Aorta (tissue), 5 donors: ENCODE data around the gene PHETA1. TPM values are rescaled to one million over a fixed set of nuclear protein-coding genes. Genes with fewer than 3 reads are reported as not detected.

Experiments
- ATAC-seq: fragments of 200-7000 bp; cut with Tn5 transposase; one replicate; pipeline ENCODE4 v1.9.1; 2022; ENCODE audit warnings: moderate library complexity; ENCODE audit not compliant: low FRiP score
- DNase-seq, 2 donors: peaks; one replicate each; pipeline ENCODE4 v3.0.0-alpha.2; 2020
- H3K27ac ChIP-seq, 2 donors: one replicate each; pipeline ENCODE4 v1.5.1; 2013; ENCODE audit warnings: low read length in 2 of 2, mild to moderate bottlenecking in 2 of 2, moderate library complexity in 2 of 2, control low read depth in 1 of 2, inconsistent platforms in 1 of 2, low read depth in 1 of 2
- H3K27me3 ChIP-seq, 2 donors: one replicate each; pipeline ENCODE4 v1.6.1; 2013; ENCODE audit warnings: control low read depth in 1 of 2, low read length in 1 of 2, mild to moderate bottlenecking in 1 of 2, moderate library complexity in 1 of 2; ENCODE audit not compliant: insufficient read depth in 2 of 2, control insufficient read depth in 1 of 2
- H3K36me3 ChIP-seq, 2 donors: one replicate each; pipeline ENCODE4 v1.6.1; 2013; ENCODE audit warnings: control low read depth in 1 of 2, low read length in 1 of 2, mild to moderate bottlenecking in 1 of 2; ENCODE audit not compliant: insufficient read depth in 2 of 2, control insufficient read depth in 1 of 2
- H3K4me1 ChIP-seq, 2 donors: one replicate each; pipeline ENCODE4 v1.6.1; 2013; ENCODE audit warnings: low read length in 2 of 2, control low read depth in 1 of 2, mild to moderate bottlenecking in 1 of 2, moderate library complexity in 1 of 2; ENCODE audit not compliant: insufficient read depth in 2 of 2, control insufficient read depth in 1 of 2
- H3K4me3 ChIP-seq, 2 donors: one replicate each; pipeline ENCODE4 v1.5.1; 2013; ENCODE audit warnings: low read length in 2 of 2, control low read depth in 1 of 2, mild to moderate bottlenecking in 1 of 2
- H3K9me3 ChIP-seq: one replicate; pipeline ENCODE4 v1.6.1; 2013; ENCODE audit warnings: mild to moderate bottlenecking, low read length; ENCODE audit not compliant: control insufficient read depth
- WGBS, 2 donors: extraction: QIAGEN DNeasy Blood & Tissue Kit; methylation state at CpG; one replicate each; pipeline ENCODE4 v1.1.7; 2013; 5-methylcytosine and 5-hydroxymethylcytosine counted together
- intact Hi-C, 2 donors: fragments of 100-400 bp; cut with DNase I; formaldehyde crosslinking; loops; one replicate each; pipeline versions ENCODE4 v1.14.2 to v1.15.0; 2022
- polyA plus RNA-seq, 2 donors: library from polyadenylated mRNA; stranded (reverse); fragments of 200-250 nt; gene quantifications; one replicate each; pipeline ENCODE4 v1.2.3, GENCODE V29; 2013
- total RNA-seq, 2 donors: library from RNA; stranded (reverse); fragmentation: NEBNext Ultra II Directional; extraction: Animal tissue kit (Norgen Biotek cat#: 25700); gene quantifications; one replicate each; pipeline ENCODE4 v1.2.1, GENCODE V29; 2021
- donor health status: healthy with polysubstance abuse.
- donor health status: Bipolar disorder and iron deficiency.
- donor health status: DM: no; HTN: no; CAD: no.
- donor health status: DM: no; HTN: no; CAD: no.
- donor health status: DM: yes; HTN: yes; CAD: no.

The PHETA1 gene
- total and polyA plus RNA-seq, 4 donors, result 6.9 to 13.5 (median 11.1) TPM

DNA sequence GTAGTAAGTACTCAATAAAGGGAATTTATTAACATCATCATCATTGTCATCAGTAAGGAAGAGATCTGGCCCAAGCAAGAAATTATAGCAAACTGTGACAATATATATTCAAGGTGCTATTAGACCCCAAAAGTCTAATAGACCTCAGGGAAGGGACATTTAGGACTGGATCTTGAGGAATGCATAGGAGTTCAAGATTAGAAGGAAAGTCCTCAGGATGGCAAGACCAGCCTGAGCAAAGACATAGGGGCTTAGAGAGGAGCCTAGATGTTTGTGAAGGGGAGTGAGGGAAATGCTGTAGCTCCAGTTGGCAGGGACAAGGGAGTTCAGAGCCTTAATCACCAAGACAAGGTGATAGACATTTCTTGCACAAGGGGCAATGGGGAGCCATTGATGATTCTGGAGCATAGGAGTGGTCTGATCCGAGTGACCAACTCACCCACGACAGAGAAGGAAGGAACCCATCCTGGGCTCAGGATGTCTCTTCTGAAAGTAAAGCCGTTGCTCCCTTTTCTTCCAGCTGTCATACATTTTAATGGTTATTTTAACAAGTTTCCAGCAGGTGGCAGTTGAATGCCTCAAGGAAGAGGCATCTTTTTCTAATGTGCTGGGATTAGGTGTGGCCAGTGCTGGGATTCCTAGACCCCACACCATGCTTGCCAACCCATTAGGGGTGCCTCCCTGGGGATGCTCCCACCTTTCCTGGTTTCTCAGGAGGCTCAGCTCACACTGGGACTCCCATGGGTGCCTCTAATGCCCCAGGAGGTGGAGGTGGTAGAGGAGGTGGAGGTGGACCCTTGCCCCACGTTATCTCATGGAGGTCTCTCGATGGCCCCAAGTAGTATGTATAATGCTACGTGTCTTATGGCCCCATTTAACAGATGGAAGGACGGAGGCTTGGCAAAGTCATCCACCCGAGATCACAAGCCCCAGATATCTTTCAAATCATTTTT is 37.8 kb downstream of the PHETA1 start:
- Histone ChIP-seq H3K27ac (no peak overlapping the region), H3K27me3 (no peaks in the 10 kb centered on the region), H3K4me1 (no peaks in the 10 kb centered on the region), H3K9me3 (no peaks in the 10 kb centered on the region), H3K4me3 (no peak overlapping the region), H3K36me3 (no peaks in the 10 kb centered on the region)
- intact Hi-C loops, result loop anchor here in 1 of 2 donors (5.0 kb wide), 1 partner anchor 121 kb away; no protein-coding TSS in a partner anchor
- DNase-seq, result no peak
- WGBS, 2 donors, result 52 to 55% methylated on average over 8 of the region's 8 CpGs
- no peak for ATAC-seq

GRCh38 chr12:111328138-111328537 is 40.8 kb downstream of the PHETA1 start:
- Histone ChIP-seq H3K9me3 (no peaks in the 10 kb centered on the region), H3K27ac (no peak overlapping the region), H3K27me3 (no peaks in the 10 kb centered on the region), H3K36me3 (no peaks in the 10 kb centered on the region), H3K4me1 (no peaks in the 10 kb centered on the region), H3K4me3 (no peak overlapping the region)
- no peak for DNase-seq
- WGBS, 2 donors, result 80 to 85% methylated on average over 12 of the region's 12 CpGs
- ATAC-seq, result no peak
- intact Hi-C loops, result no loop called here

DNA sequence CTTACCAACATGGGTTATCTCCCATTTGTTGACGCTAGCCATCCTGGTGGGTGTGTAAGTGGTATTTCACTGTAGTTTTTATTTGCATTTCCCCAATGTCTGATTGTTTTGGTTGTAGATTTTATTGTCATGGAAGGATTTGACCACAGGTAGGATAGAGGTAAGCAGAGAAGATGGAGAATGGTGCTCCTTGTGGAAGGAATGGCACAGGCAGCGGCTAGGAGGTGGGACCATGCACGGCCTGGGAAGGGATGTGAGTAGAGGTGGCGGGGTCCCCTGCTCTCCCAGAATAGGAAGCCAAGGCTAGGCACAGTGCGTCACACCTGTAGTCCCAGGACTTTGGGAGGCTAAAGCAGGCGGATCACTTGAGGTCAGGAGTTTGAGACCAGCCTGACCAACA is 41.4 kb downstream of the PHETA1 start:
- H3K27ac ChIP-seq, result no peak overlapping the region
- H3K27me3 ChIP-seq, result no peaks in the 10 kb centered on the region
- WGBS, 2 donors, result 88% methylated on average over 6 of the region's 6 CpGs
- H3K4me3 ChIP-seq, result no peak overlapping the region
- H3K9me3 ChIP-seq, result no peaks in the 10 kb centered on the region
- ATAC-seq (no peak), DNase-seq (no peak)
- intact Hi-C loops, result no loop called here
- no peaks in the 10 kb centered on the region for H3K4me1 ChIP-seq
- H3K36me3 ChIP-seq, result no peaks in the 10 kb centered on the region

DNA sequence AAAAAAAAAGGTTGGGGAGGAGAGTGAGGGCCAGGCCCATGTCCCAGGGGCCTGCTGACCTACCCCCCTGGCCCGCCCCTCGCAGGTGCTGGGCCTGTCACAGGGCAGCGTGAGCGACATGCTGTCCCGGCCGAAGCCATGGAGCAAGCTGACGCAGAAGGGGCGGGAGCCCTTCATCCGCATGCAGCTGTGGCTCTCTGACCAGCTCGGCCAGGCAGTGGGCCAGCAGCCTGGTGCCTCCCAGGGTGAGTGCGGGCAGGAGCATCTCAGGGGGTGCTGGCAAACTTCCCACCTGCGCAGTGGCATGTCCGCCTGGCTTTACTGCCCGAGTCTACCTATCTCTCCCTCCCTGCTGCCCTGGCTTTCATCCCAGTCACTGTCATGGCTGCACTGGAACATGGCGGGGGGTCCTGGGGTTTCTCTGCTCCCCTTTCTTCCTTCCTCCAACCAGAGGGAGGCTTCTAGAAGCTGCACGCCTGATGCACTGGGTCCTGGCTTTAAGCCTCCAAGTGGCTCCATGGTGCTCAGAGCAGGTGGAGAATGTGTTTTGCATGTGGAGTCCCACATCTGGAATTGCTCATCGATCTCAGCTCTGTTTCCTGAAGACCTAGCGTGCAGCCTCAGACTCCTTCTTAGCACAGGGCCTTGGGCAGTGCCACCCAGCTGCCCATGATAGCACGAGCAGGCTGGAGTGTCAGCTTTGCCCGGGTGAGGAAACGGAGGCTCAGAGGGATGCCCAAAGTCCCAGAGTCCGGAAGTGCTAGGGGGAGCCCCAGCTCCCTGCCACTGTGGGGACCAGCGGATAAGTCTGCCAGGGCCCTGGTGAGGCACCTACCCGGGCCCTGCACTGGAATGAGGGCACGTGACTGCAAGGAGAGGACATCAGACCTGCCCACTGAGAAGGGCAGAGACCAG is 46.3 kb downstream of the PHETA1 start:
- DNase-seq, result no peak
- Histone ChIP-seq H3K4me3 (no peak overlapping the region), H3K27ac (no peak overlapping the region), H3K27me3 (no peaks in the 10 kb centered on the region), H3K4me1 (no peaks in the 10 kb centered on the region), H3K9me3 (no peaks in the 10 kb centered on the region), H3K36me3 (no peaks in the 10 kb centered on the region)
- intact Hi-C loops, result no loop called here
- 79 to 85% methylated on average over 25 of the region's 25 CpGs for WGBS, 2 donors
- no peak for ATAC-seq

- 80 to 88% methylated on average over 4 to 5 of the region's 5 CpGs for WGBS, 2 donors
- intact Hi-C loops, result no loop called here
- H3K4me3 ChIP-seq, result no peak overlapping the region
- no peaks in the 10 kb centered on the region for H3K36me3 ChIP-seq
- ATAC-seq, result no peak
- no peak overlapping the region for H3K27ac ChIP-seq
- H3K4me1 ChIP-seq, result no peaks in the 10 kb centered on the region
- no peaks in the 10 kb centered on the region for H3K27me3 ChIP-seq
- H3K9me3 ChIP-seq, result no peaks in the 10 kb centered on the region
- DNase-seq, result no peak
These were observed 47.6 kb downstream of the PHETA1 start for GRCh38 chr12:111321317-111321716.

DNA sequence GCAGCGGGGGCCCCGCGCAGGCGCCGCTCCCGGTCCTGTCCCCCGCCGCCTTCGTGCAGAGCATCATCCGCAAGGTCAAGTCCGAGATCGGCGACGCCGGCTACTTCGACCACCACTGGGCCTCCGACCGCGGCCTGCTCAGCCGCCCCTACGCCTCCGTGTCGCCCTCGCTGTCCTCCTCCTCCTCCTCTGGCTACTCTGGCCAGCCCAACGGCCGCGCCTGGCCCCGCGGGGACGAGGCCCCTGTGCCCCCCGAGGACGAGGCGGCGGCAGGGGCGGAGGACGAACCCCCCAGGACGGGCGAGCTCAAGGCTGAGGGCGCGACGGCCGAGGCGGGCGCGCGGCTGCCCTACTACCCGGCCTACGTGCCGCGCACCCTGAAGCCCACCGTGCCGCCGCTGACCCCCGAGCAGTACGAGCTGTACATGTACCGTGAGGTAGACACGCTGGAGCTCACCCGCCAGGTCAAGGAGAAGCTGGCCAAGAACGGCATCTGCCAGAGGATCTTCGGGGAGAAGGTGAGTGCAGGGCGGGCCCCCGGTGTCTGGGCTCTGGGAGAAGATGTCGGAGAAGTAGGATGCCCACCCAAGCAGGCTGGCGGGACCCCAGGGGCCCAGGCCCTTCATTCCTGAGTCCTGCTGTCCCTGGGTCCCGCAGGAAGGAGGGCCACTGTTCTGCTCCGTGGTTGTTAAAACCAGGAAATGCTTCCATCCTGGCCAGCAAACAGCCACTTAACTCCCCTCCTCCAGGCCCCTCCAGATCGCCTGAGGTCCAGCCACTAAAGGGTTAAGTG is 48.4 kb downstream of the PHETA1 start:
- intact Hi-C loops, result no loop called here
- H3K36me3 ChIP-seq, result no peaks in the 10 kb centered on the region
- no peak for ATAC-seq

GRCh38 chr12:111319600-111320257 is 49.2 kb downstream of the PHETA1 start:
- Histone ChIP-seq H3K9me3 (no peaks in the 10 kb centered on the region), H3K27me3 (no peaks in the 10 kb centered on the region), H3K36me3 (no peaks in the 10 kb centered on the region), H3K4me3 (no peak overlapping the region), H3K27ac (no peak overlapping the region), H3K4me1 (no peaks in the 10 kb centered on the region)
- DNase-seq, result no peak
- ATAC-seq, result no peak
- WGBS, 2 donors, result 84 to 88% methylated on average over 32 of the region's 32 CpGs
- intact Hi-C loops, result loop anchor here (10.0 kb wide), 2 partner anchors 295 to 425 kb away; no protein-coding TSS in a partner anchor

More for the DNA sequence above, 48.4 kb downstream of the PHETA1 start:
- Histone ChIP-seq H3K27me3 (no peaks in the 10 kb centered on the region), H3K4me1 (no peaks in the 10 kb centered on the region), H3K27ac (no peak overlapping the region), H3K9me3 (no peaks in the 10 kb centered on the region), H3K4me3 (no peak overlapping the region)
- DNase-seq, result no peak
- 93 to 94% methylated on average over 63 to 67 of the region's 67 CpGs for WGBS, 2 donors

DNA sequence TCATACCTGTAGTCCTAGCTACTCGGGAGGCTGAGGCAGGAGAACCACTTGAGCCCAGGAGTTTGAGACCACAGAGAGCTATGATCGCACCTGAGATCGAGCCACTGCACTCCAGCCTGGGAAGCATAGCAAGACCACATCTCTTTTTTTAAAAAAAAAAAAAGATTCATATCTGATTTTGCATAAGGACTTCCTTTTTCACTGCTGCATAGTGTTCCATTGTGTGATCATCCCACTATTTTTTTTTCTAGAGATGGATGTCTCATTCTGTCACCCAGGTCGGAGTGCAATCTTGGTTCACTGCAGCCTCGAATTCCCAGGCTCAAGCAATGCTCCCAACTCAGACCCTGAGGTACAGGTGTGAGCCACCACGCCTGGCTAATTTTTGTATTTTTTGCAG is 50.4 kb downstream of the PHETA1 start:
- ATAC-seq, result no peak

More for the DNA sequence above, 50.4 kb downstream of the PHETA1 start:
- no peaks in the 10 kb centered on the region for H3K9me3 ChIP-seq
- 88 to 91% methylated on average over 6 of the region's 6 CpGs for WGBS, 2 donors
- no peak overlapping the region for H3K4me3 ChIP-seq
- intact Hi-C loops, result loop anchor here (10.0 kb wide), 2 partner anchors 294 to 424 kb away; no protein-coding TSS in a partner anchor
- H3K4me1 ChIP-seq, result no peaks in the 10 kb centered on the region
- no peak overlapping the region for H3K27ac ChIP-seq
- no peak for DNase-seq
- H3K27me3 ChIP-seq, result no peaks in the 10 kb centered on the region
- no peaks in the 10 kb centered on the region for H3K36me3 ChIP-seq
